ENCODE results near the gene CXCL8.
"Not testable (repeated sequence)": the region's sequence is repeated elsewhere in the genome, so short reads cannot be mapped to it uniquely, and the experiment has no call there.

Gene CXCL8

GRCh38 chr4:73740353-73740778, at the start of gene CXCL8:
Gene CXCL8, plus strand, starts transcription at chr4:73740569. Its CDS starts 90 bp downstream, at chr4:73740659.
- peak; percentile 4 for DNase-seq

GRCh38 chr4:73691201-73691600, 49.2 kb upstream of the CXCL8 start:
- DNase-seq, result not testable (repeated sequence)

GRCh38 chr4:73691759-73692158, 48.6 kb upstream of the CXCL8 start:
- no peak for DNase-seq

- no peak for DNase-seq
These were observed 48.1 kb upstream of the CXCL8 start for GRCh38 chr4:73692254-73692653.

DNA sequence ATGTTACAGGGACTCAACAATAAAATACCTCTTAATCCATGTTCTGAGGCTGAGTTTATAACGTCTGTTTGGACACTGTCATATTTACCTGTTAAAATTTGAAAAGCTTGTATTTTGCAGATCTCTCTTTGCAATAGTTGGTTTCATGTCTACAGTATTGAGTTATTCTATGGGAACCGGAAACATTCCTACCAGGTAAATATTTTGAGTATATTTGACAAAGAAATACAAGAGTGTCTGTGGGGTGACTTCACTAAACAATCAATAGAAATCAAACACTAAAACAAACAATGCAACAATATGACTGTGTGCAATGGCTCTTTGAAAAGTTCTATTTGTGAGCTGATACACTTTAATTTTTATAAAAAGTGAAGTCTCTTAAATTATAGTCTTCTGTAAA, 47.7 kb upstream of the CXCL8 start:
- DNase-seq, result no peak

GRCh38 chr4:73693811-73694210, 46.6 kb upstream of the CXCL8 start:
- no peak for DNase-seq

GRCh38 chr4:73698217-73698616, 42.2 kb upstream of the CXCL8 start:
- no peak for DNase-seq

- no peak for DNase-seq
These were observed 39.3 kb upstream of the CXCL8 start for GRCh38 chr4:73701116-73701515.

GRCh38 chr4:73702796-73703287, 37.5 kb upstream of the CXCL8 start:
- no peak for DNase-seq

GRCh38 chr4:73703320-73703719, 37.0 kb upstream of the CXCL8 start:
- DNase-seq, result no peak

DNA sequence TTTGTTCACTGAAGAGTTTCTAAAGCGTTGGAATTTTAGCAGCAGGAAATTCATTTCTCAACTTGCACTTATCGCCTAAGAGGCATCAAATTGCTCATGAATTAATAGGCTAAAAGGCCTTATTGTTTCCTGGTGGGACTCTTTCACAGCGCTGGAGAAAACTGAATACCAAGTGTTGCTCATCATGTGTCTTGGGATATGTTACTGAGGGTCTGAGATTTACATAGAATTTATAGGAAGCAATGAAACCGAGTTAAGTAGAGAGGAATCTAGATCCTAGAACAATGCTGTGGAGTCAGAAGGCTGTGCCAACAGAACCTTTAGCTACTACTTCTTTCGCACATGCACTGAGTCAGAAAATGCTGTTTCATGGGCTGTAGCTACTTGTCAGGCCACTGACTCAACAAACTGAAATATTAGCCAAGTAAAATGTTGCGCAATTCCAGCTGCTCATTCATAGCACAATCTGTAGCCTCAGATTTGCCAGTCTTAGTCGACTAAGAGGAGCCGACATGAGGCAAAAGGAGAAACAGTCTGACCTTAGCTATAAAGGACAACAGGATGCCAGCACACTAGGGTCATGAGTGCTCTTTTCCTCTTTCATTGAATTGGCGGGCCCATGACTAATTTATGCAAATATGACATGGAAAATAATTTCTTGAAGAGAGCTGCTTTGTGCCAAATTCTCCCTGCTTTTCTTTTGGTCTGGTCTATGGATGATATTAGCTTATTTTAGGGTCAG, 35.9 kb upstream of the CXCL8 start:
- no peak for DNase-seq

DNA sequence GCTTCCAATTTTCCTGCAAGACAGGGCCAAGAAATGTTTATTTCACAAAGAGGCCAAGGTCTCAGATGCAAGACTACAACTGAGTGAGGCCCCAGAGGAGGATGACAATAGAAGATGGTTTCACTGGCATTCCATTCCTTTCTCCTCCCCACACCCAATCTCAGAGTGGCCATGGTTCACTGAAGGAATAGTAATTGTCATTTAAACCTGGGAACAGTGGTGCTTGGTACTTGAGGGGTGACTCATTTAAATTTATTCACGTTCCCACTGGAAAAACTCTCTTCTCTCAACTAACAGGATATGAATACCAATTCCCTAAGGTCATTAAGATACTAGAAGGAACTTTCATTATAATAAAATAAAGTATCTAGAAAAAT, 35.3 kb upstream of the CXCL8 start:
- DNase-seq, result no peak

GRCh38 chr4:73705721-73706120, 34.6 kb upstream of the CXCL8 start:
- DNase-seq, result no peak

DNA sequence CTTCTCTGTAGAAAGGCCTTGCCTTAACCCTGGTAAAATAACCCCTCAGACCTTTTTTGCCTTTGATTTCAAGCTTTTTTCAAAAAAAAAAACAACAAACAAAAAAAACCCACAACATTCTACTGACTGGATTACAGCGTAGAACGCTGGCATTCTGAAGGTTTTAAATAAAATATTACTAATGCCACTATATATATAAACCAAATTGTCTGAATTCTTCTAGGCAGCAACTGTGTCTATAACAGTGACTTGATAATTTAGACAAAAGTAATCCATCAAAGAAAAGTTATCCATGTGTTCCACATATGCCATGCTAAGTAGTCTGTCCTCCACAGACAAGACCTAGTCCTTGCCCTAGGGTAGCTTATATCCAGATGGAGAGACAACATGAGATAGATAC, 33.6 kb upstream of the CXCL8 start:
- no peak for DNase-seq

DNA sequence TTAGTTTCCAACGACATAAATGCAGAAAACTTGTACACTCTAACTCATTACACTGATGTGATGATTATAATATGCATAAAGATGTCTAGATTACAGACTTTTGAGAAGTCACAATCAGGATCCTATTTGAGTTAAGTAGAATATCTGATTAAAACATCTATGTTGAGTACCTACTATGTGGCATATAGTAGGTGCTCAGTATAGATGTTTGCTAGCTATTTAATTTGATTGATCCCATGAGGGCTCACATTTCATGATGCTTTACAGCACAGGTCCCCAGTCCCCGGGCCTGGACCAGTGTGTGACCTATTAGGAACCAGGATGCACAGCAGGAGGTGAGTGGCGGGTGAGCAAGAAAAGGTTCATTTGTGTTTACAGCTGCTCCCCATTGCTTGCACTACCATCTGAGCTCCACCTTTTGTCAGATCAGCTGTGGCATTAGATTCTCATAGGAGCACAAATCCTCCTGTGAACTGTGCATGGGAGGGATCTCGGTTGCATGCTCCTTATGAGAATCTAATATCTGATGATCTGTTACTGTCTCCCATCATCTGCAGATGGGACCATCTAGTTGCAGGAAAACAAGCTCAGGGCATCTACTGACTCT, 33.0 kb upstream of the CXCL8 start:
- no peak for DNase-seq

- no peak for DNase-seq
These were observed 32.3 kb upstream of the CXCL8 start for GRCh38 chr4:73707918-73708577.

- DNase-seq, result no peak
These were observed 30.8 kb upstream of the CXCL8 start for GRCh38 chr4:73709451-73710033.

DNA sequence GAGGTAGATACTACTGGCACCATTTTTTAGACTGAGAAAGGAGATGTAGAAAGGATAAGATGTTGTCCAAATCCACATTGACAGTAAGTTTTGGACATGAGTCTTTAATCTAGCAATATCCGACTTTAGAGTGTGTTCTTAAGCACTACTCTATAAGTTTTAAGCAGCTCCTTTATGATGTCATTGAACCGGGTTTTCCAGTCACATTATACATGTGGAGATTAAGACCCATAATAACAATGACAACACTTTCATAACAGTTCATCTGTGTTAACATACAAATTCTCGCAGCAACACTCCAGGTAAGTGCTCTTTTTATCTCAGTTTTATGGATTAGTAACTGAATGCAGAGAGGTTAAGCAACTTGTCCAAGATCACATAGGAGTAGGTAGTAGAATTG, 30.3 kb upstream of the CXCL8 start:
- DNase-seq, result no peak

- no peak for DNase-seq
These were observed 28.4 kb upstream of the CXCL8 start for GRCh38 chr4:73711989-73712388.

- no peak for DNase-seq
These were observed 26.7 kb upstream of the CXCL8 start for GRCh38 chr4:73713650-73714049.

DNA sequence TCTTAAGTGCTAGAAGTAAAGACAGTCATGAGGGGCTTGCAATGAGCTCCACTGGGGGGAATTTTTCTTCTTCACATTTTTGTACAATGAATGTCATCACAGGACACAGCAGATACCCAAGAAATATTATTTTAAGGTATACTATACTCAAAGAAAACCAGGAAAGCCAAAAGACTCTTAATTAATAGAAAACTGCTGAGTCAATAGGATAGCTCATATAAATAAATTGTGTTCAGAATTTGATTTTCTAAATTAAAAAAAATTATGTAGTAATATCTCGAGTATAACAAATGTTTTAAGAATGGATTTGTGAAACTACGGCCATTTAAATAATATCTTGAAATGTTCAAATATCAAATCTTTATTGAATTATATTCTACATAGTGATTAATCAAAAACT, 25.7 kb upstream of the CXCL8 start:
- no peak for DNase-seq

DNA sequence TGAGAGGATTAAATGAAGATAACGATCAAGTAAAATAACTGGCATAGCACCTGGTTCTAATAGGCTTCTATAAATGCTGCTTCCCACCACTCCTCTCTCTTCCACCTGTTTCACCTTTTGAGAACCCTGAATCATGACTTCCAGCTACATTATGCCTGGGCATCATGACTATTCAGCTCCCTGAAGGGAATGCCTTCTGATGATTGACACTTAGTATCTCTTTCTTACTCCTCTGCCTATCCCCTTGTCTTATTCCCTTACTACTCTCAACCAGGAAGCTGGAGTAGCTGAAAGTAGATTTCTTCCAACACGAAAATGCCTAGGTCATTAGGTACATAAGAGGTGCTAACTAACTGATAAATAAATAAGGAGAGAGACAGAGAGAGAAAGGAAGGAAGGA, 24.7 kb upstream of the CXCL8 start:
- DNase-seq, result no peak

Measured in NCI-H1417 treated with DMSO at 0.1 percent for 48 hours (cell line).